Small intestine (tissue), 7 donors: ENCODE measurements around the gene EFCAB11. TPM values are rescaled to one million over a fixed set of nuclear protein-coding genes. Genes with fewer than 3 reads are reported as not detected.
A peak's percentile ranks its signal among the peaks of the same experiment; 100 is the strongest.

Experiments used
- DNase-seq, 2 donors: peaks; one replicate each; pipeline versions ENCODE4 v3.0.0 to v3.0.0-alpha.2; 2013
- FAIRE-seq: peaks from 2 replicates; lab custom pipeline; 2012; peaks lifted over from hg19 to GRCh38; lab: Jason Lieb, UNC
- H3K27ac ChIP-seq, 3 donors: one replicate each; pipeline ENCODE4 v1.5.1; 2013; ENCODE audit warnings: low read length in 2 of 3, mild to moderate bottlenecking in 2 of 3, control low read depth in 1 of 3, inconsistent platforms in 1 of 3, low read depth in 1 of 3, moderate library complexity in 1 of 3
- H3K27me3 ChIP-seq, 3 donors: one replicate each; pipeline ENCODE4 v1.6.1; 2013; ENCODE audit warnings: low read length in 3 of 3, inconsistent platforms in 1 of 3; ENCODE audit not compliant: control insufficient read depth in 3 of 3, insufficient read depth in 3 of 3
- H3K36me3 ChIP-seq, 3 donors: one replicate each; pipeline ENCODE4 v1.6.1; 2013; ENCODE audit warnings: low read length in 3 of 3, inconsistent platforms in 1 of 3, low read depth in 1 of 3, mild to moderate bottlenecking in 1 of 3, moderate library complexity in 1 of 3; ENCODE audit not compliant: control insufficient read depth in 3 of 3, insufficient read depth in 2 of 3
- H3K4me1 ChIP-seq, 3 donors: one replicate each; pipeline ENCODE4 v1.6.1; 2013; ENCODE audit warnings: low read length in 2 of 3, inconsistent platforms in 1 of 3, low read depth in 1 of 3, mild to moderate bottlenecking in 1 of 3, moderate library complexity in 1 of 3; ENCODE audit not compliant: control insufficient read depth in 3 of 3, insufficient read depth in 2 of 3
- H3K4me3 ChIP-seq, 3 donors: one replicate each; pipeline ENCODE4 v1.5.1; 2013; ENCODE audit warnings: low read length in 3 of 3, control low read depth in 1 of 3, inconsistent platforms in 1 of 3, low read depth in 1 of 3, mild to moderate bottlenecking in 1 of 3, moderate library complexity in 1 of 3
- H3K9me3 ChIP-seq, 2 donors: one replicate each; pipeline ENCODE4 v1.6.1; 2013; ENCODE audit warnings: low read depth in 1 of 2, low read length in 1 of 2; ENCODE audit not compliant: control insufficient read depth in 2 of 2, insufficient read depth in 1 of 2
- WGBS, 3 donors: extraction: QIAGEN DNeasy Blood & Tissue Kit; methylation state at CpG; one replicate each; pipeline ENCODE4 v1.1.7; 2013; 5-methylcytosine and 5-hydroxymethylcytosine counted together
- polyA plus RNA-seq, 4 donors: library from polyadenylated mRNA; stranded (reverse) in 3 of 4; unstranded in 1 of 4; fragments of 200-250 nt in 3 of 4; fragments of 120-200 nt in 1 of 4; gene quantifications; one replicate each; pipeline versions ENCODE4 v1.2.1 to v1.2.3, GENCODE V29; 2013
- donor health status: healthy with polysubstance abuse.
- donor health status: control.
- donor health status: control.
- donor health status: Bipolar disorder and iron deficiency.
- donor health status: healthy.

Gene EFCAB11
- polyA plus RNA-seq, 4 donors, result 3.8 to 15.4 (median 7.8) TPM

GRCh38 chr14:89848165-89848564, 106.4 kb downstream of the EFCAB11 start:
- H3K4me3 ChIP-seq, result no peak overlapping the region
- 82 to 92% (median 84%) methylated on average over 2 of the region's 2 CpGs for WGBS, 3 donors
- peaks cover 0 to 4% (median 0%) of the 10 kb centered on the region in 3 donors for H3K36me3 ChIP-seq
- no peak for DNase-seq
- no peaks in the 10 kb centered on the region for H3K27me3 ChIP-seq
- H3K27ac ChIP-seq, result no peak overlapping the region
- FAIRE-seq, result no peak
- peaks cover 2 to 29% (median 3%) of the 10 kb centered on the region in 3 donors for H3K4me1 ChIP-seq
- peaks cover 0 to 4% of the 10 kb centered on the region in 2 donors for H3K9me3 ChIP-seq

GRCh38 chr14:89845346-89845745, 109.2 kb downstream of the EFCAB11 start:
- WGBS, 3 donors, result 16 to 55% (median 38%) methylated on average over 5 of the region's 5 CpGs
- H3K9me3 ChIP-seq, result peaks cover 0 to 4% of the 10 kb centered on the region in 2 donors
- peak overlapping the region in 2 of 3 donors; percentile 5 to 8 for H3K4me3 ChIP-seq
- peak; percentile 74 to 88 for DNase-seq
- H3K4me1 ChIP-seq, result peaks cover 0 to 33% (median 3%) of the 10 kb centered on the region in 3 donors
- H3K27me3 ChIP-seq, result no peaks in the 10 kb centered on the region
- FAIRE-seq, result no peak
- H3K27ac ChIP-seq, result peak overlapping the region in 2 of 3 donors; percentile 15 to 93
- peaks cover 0 to 4% (median 0%) of the 10 kb centered on the region in 3 donors for H3K36me3 ChIP-seq

GRCh38 chr14:89844508-89844907, 110.0 kb downstream of the EFCAB11 start:
- peaks cover 0 to 30% (median 3%) of the 10 kb centered on the region in 3 donors for H3K4me1 ChIP-seq
- WGBS, 3 donors, result 84 to 96% (median 86%) methylated on average over 1 of the region's 1 CpG
- DNase-seq (no peak), FAIRE-seq (no peak)
- no peak overlapping the region for H3K4me3 ChIP-seq
- no peaks in the 10 kb centered on the region for H3K27me3 ChIP-seq
- peaks cover 0 to 4% (median 0%) of the 10 kb centered on the region in 3 donors for H3K36me3 ChIP-seq
- peak overlapping the region in 1 of 3 donors; percentile 93 for H3K27ac ChIP-seq
- H3K9me3 ChIP-seq, result peaks cover 0 to 4% of the 10 kb centered on the region in 2 donors

- Histone ChIP-seq H3K9me3 (peaks cover 0 to 4% of the 10 kb centered on the region in 2 donors), H3K36me3 (no peaks in the 10 kb centered on the region), H3K27ac (peak overlapping the region; percentile 34 to 73 (median 58)), H3K4me1 (peaks cover 0 to 30% (median 3%) of the 10 kb centered on the region in 3 donors), H3K27me3 (no peaks in the 10 kb centered on the region), H3K4me3 (no peak overlapping the region)
- WGBS, 3 donors, result 15 to 68% (median 31%) methylated on average over 3 of the region's 3 CpGs
- FAIRE-seq (no peak), DNase-seq (peak; percentile 88 to 91)
These were observed 111.7 kb downstream of the EFCAB11 start for GRCh38 chr14:89842837-89843236.

- Histone ChIP-seq H3K27me3 (no peaks in the 10 kb centered on the region), H3K9me3 (peaks cover 0 to 4% of the 10 kb centered on the region in 2 donors), H3K4me1 (peaks cover 0 to 30% (median 3%) of the 10 kb centered on the region in 3 donors), H3K4me3 (no peak overlapping the region), H3K36me3 (no peaks in the 10 kb centered on the region), H3K27ac (peak overlapping the region in 1 of 3 donors; percentile 73)
- WGBS, 3 donors, result 92 to 96% (median 94%) methylated on average over 6 of the region's 6 CpGs
- FAIRE-seq (no peak), DNase-seq (peak; percentile 41 to 50)
These were observed 112.7 kb downstream of the EFCAB11 start for GRCh38 chr14:89841851-89842250.

GRCh38 chr14:89836830-89837469, 117.6 kb downstream of the EFCAB11 start:
- no peaks in the 10 kb centered on the region for H3K27me3 ChIP-seq
- no peak overlapping the region for H3K27ac ChIP-seq
- no peaks in the 10 kb centered on the region for H3K9me3 ChIP-seq
- H3K36me3 ChIP-seq, result peaks cover 0 to 3% (median 0%) of the 10 kb centered on the region in 3 donors
- FAIRE-seq, result no peak
- H3K4me3 ChIP-seq, result no peak overlapping the region
- no peak for DNase-seq
- H3K4me1 ChIP-seq, result peaks cover 0 to 5% (median 0%) of the 10 kb centered on the region in 3 donors
- 95 to 99% (median 97%) methylated on average over 7 of the region's 7 CpGs for WGBS, 3 donors

GRCh38 chr14:89833661-89834060, 120.9 kb downstream of the EFCAB11 start:
- DNase-seq (no peak), FAIRE-seq (no peak)
- H3K9me3 ChIP-seq, result no peaks in the 10 kb centered on the region
- no peak overlapping the region for H3K4me3 ChIP-seq
- no peaks in the 10 kb centered on the region for H3K4me1 ChIP-seq
- peaks cover 0 to 3% (median 0%) of the 10 kb centered on the region in 3 donors for H3K36me3 ChIP-seq
- H3K27ac ChIP-seq, result no peak overlapping the region
- no peaks in the 10 kb centered on the region for H3K27me3 ChIP-seq

GRCh38 chr14:89833120-89833532, 121.4 kb downstream of the EFCAB11 start:
- Histone ChIP-seq H3K4me3 (no peak overlapping the region), H3K4me1 (no peaks in the 10 kb centered on the region), H3K27ac (no peak overlapping the region), H3K36me3 (peaks cover 0 to 3% (median 0%) of the 10 kb centered on the region in 3 donors), H3K27me3 (no peaks in the 10 kb centered on the region), H3K9me3 (no peaks in the 10 kb centered on the region)
- DNase-seq (no peak), FAIRE-seq (no peak)
- 58 to 79% (median 61%) methylated on average over 3 of the region's 3 CpGs for WGBS, 3 donors
